DND-41 (cell line): ENCODE results near the gene LCN1.

ENCODE experiments used
- EZH2 ChIP-seq: IDR thresholded peaks from 3 replicates; pipeline ENCODE4 v1.6.1; 2012; ENCODE audit warnings: borderline replicate concordance, low read depth, mild to moderate bottlenecking, moderate library complexity, low read length, inconsistent platforms; ENCODE audit not compliant: severe bottlenecking
- TF ChIP-seq, protein P1 (sequence below): IDR thresholded peaks from 2 replicates; pipeline ENCODE4 v1.5.1; 2012; ENCODE audit warnings: borderline replicate concordance, low read length, moderate library complexity, mild to moderate bottlenecking; ENCODE audit not compliant: poor library complexity, severe bottlenecking; ENCODE audit errors: extremely low read depth

GRCh38 chr9:135494791-135495559, 26.3 kb upstream of the LCN1 start:
- TF ChIP-seq, protein P1, sequence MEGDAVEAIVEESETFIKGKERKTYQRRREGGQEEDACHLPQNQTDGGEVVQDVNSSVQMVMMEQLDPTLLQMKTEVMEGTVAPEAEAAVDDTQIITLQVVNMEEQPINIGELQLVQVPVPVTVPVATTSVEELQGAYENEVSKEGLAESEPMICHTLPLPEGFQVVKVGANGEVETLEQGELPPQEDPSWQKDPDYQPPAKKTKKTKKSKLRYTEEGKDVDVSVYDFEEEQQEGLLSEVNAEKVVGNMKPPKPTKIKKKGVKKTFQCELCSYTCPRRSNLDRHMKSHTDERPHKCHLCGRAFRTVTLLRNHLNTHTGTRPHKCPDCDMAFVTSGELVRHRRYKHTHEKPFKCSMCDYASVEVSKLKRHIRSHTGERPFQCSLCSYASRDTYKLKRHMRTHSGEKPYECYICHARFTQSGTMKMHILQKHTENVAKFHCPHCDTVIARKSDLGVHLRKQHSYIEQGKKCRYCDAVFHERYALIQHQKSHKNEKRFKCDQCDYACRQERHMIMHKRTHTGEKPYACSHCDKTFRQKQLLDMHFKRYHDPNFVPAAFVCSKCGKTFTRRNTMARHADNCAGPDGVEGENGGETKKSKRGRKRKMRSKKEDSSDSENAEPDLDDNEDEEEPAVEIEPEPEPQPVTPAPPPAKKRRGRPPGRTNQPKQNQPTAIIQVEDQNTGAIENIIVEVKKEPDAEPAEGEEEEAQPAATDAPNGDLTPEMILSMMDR = no peak
- no peak for TF ChIP-seq EZH2
